PC-3 (cell line): ENCODE measurements around the gene PDCD10. TPM values are rescaled to one million over a fixed set of nuclear protein-coding genes. Genes with fewer than 3 reads are reported as not detected.

Experiments
- ATAC-seq: fragments of 200-7000 bp; cut with Tn5 transposase; 2 replicates; pipeline ENCODE4 v1.9.1; 2020; ENCODE audit warnings: mild to moderate bottlenecking, moderate library complexity
- BruUV-seq: library from RNA; stranded (reverse); fragments of 400-500 nt; replicated peaks from 2 replicates; lab custom pipeline; 2021; lab: Mats Ljungman, UMichigan
- CTCF ChIA-PET: fragments of 300-600 bp; sonication (Branson Sonifier 250); formaldehyde crosslinking; loops from one replicate; lab custom pipeline; 2022; ENCODE audit warnings: antibody characterized with exemption; lab: Charles Lee
- POLR2A ChIA-PET: fragments of 300-600 bp; sonication (Branson Sonifier 250); formaldehyde crosslinking; loops from one replicate; lab custom pipeline; 2022; ENCODE audit warnings: antibody characterized with exemption; ENCODE audit not compliant: unreplicated experiment; lab: Charles Lee
- DNase-seq: peaks from one replicate; pipeline ENCODE4 v3.0.0-alpha.2; 2015
- H2AFZ ChIP-seq: fragments of 300-600 bp; sonication (generic); 2 replicates; pipeline ENCODE4 v1.6.0; 2016; ENCODE audit warnings: antibody characterized with exemption, low read length
- H3F3A ChIP-seq: fragments of 300-600 bp; sonication (generic); one replicate; pipeline ENCODE4 v1.6.0; 2017; ENCODE audit warnings: antibody characterized with exemption, low read length, control low read depth, mild to moderate bottlenecking; ENCODE audit not compliant: unreplicated experiment
- H3K27ac ChIP-seq: fragments of 300-600 bp; sonication (generic); 2 replicates; pipeline ENCODE4 v1.5.1; 2016; ENCODE audit warnings: mild to moderate bottlenecking, low read length
- H3K27me3 ChIP-seq: fragments of 300-600 bp; sonication (generic); 2 replicates; pipeline ENCODE4 v1.6.1; 2016; ENCODE audit warnings: low read length, mixed read lengths
- H3K36me3 ChIP-seq: fragments of 300-600 bp; sonication (generic); 2 replicates; pipeline ENCODE4 v1.6.1; 2016; ENCODE audit warnings: low read depth, mixed run types, low read length, mixed read lengths
- H3K4me1 ChIP-seq: fragments of 300-600 bp; sonication (generic); 2 replicates; pipeline ENCODE4 v1.5.1; 2016; ENCODE audit warnings: low read length; ENCODE audit not compliant: insufficient read depth
- H3K4me2 ChIP-seq: fragments of 300-600 bp; sonication (generic); 2 replicates; pipeline ENCODE4 v1.6.0; 2016; ENCODE audit warnings: low read length
- H3K4me3 ChIP-seq: fragments of 300-600 bp; sonication (generic); 2 replicates; pipeline ENCODE4 v1.5.1; 2016; ENCODE audit warnings: mild to moderate bottlenecking, low read length, mixed read lengths
- H3K79me2 ChIP-seq: fragments of 300-600 bp; sonication (generic); 2 replicates; pipeline ENCODE4 v1.6.1; 2017; ENCODE audit warnings: low read length, mixed read lengths
- H3K9ac ChIP-seq: fragments of 300-600 bp; sonication (generic); 2 replicates; pipeline ENCODE4 v1.6.0; 2016; ENCODE audit warnings: mild to moderate bottlenecking, low read length
- H3K9me2 ChIP-seq: fragments of 300-600 bp; sonication (generic); replicated peaks from 2 replicates; pipeline ENCODE4 v1.6.1; 2016; ENCODE audit warnings: mixed run types, low read length, mixed read lengths
- H3K9me3 ChIP-seq: fragments of 300-600 bp; sonication (generic); 2 replicates; pipeline ENCODE4 v1.6.1; 2016; ENCODE audit warnings: low read length, mixed read lengths
- H4K20me1 ChIP-seq: fragments of 300-600 bp; sonication (generic); 2 replicates; pipeline ENCODE4 v1.6.1; 2016; ENCODE audit warnings: low read length, mixed read lengths
- EZH2 ChIP-seq: fragments of 300-600 bp; sonication (generic); IDR thresholded peaks from one replicate; pipeline ENCODE4 v1.6.1; 2017; ENCODE audit warnings: antibody characterized with exemption, mild to moderate bottlenecking, low read length; ENCODE audit not compliant: unreplicated experiment
- EZH2phosphoT487 ChIP-seq: fragments of 300-600 bp; sonication (generic); IDR thresholded peaks from 2 replicates; pipeline ENCODE4 v1.6.1; 2018; ENCODE audit warnings: mild to moderate bottlenecking, antibody characterized with exemption, low read length, borderline replicate concordance
- intact Hi-C: fragments of 100-400 bp; cut with micrococcal nuclease; formaldehyde crosslinking; loops from 2 replicates; pipeline ENCODE4 v1.9.0; 2023
- total RNA-seq: library from RNA; depleted of rRNA; stranded (reverse); fragments of >200 nt; gene quantifications from 2 replicates; pipeline ENCODE4 v1.2.3, GENCODE V29; 2014
- TF ChIP-seq, protein P1 (sequence below): fragments of 300-600 bp; sonication (generic); conservative IDR thresholded peaks from 2 replicates; pipeline ENCODE4 v1.5.1; 2017; ENCODE audit warnings: antibody characterized with exemption, low read depth, mild to moderate bottlenecking, low read length

Gene PDCD10
- total RNA-seq, 1 experiment from 2014 or later = 105 TPM

DNA sequence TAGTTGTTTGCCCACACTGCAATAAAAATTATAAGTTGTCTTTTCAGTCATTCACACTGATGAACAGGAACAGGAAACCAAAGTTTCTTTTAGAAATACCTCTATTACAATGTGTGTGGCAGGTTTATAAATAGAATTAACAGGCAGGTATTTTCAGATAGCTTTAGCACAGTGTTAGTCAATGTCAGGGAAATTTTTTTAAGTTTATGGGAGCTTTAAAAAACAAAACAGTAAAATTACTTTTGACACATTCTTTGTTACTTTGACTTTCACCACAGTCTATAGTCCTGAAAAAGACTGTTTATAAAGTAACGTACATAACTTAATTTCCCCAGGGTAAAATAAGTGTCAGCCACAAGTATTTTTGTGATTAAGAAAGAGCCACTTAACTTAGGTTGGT is 38.9 kb upstream of the PDCD10 start:
- H3K27ac ChIP-seq = no peak overlapping the region
- no peaks in the 10 kb centered on the region for H3K79me2 ChIP-seq
- no peaks in the 10 kb centered on the region for H3K4me1 ChIP-seq
- H3K4me3 ChIP-seq = no peak overlapping the region
- no peaks in the 10 kb centered on the region for H3K36me3 ChIP-seq
- TF ChIP-seq EZH2 (no peak), EZH2phosphoT487 (no peak)
- TF ChIP-seq, protein P1, sequence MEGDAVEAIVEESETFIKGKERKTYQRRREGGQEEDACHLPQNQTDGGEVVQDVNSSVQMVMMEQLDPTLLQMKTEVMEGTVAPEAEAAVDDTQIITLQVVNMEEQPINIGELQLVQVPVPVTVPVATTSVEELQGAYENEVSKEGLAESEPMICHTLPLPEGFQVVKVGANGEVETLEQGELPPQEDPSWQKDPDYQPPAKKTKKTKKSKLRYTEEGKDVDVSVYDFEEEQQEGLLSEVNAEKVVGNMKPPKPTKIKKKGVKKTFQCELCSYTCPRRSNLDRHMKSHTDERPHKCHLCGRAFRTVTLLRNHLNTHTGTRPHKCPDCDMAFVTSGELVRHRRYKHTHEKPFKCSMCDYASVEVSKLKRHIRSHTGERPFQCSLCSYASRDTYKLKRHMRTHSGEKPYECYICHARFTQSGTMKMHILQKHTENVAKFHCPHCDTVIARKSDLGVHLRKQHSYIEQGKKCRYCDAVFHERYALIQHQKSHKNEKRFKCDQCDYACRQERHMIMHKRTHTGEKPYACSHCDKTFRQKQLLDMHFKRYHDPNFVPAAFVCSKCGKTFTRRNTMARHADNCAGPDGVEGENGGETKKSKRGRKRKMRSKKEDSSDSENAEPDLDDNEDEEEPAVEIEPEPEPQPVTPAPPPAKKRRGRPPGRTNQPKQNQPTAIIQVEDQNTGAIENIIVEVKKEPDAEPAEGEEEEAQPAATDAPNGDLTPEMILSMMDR = no peak
- no peaks in the 10 kb centered on the region for H4K20me1 ChIP-seq
- DNase-seq = no peak
- POLR2A ChIA-PET = no interaction called here
- no peak overlapping the region for H3K9ac ChIP-seq
- H3K4me2 ChIP-seq = no peak overlapping the region
- no peaks in the 10 kb centered on the region for H3K9me2 ChIP-seq
- CTCF ChIA-PET = no interaction called here
- no TSS peak for BruUV-seq
- no peak for ATAC-seq
- H3F3A ChIP-seq = no peaks in the 10 kb centered on the region
- intact Hi-C loops = no loop called here
- no peaks in the 10 kb centered on the region; the same call in 1 of the 2 replicates for H3K9me3 ChIP-seq
- H3K27me3 ChIP-seq = no peaks in the 10 kb centered on the region
- no peak overlapping the region for H2AFZ ChIP-seq

DNA sequence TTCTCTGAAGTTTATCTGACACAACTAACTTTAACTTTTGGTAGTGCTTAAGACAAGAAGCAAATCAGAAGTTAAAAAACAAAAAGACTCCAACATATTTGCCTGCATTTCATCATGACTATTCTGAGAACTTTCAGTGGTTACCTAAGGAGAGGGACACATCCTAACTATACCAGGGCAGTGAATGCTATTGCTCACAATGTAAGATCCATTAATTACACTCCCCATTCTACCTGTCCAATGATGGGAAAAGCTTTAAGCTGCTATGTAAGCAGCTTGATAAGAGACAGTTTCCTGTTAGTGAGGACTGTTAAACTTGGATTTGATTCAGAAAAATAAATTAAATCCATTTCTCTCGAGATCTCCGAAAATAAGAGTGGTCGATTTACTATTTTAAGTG is 38.3 kb upstream of the PDCD10 start:
- H3K4me3 ChIP-seq = no peak overlapping the region
- no peak overlapping the region for H3K4me2 ChIP-seq
- TF ChIP-seq, protein P1 = no peak
- TF ChIP-seq EZH2 (no peak), EZH2phosphoT487 (no peak)
- H3K36me3 ChIP-seq = no peaks in the 10 kb centered on the region
- ChIA-PET CTCF (no interaction called here), POLR2A (no interaction called here)
- no peaks in the 10 kb centered on the region for H3F3A ChIP-seq
- no peaks in the 10 kb centered on the region for H3K79me2 ChIP-seq
- no peak overlapping the region for H3K27ac ChIP-seq
- H3K9ac ChIP-seq = no peak overlapping the region
- H2AFZ ChIP-seq = no peak overlapping the region
- BruUV-seq = no TSS peak
- H3K27me3 ChIP-seq = no peaks in the 10 kb centered on the region
- ATAC-seq = no peak
- no peaks in the 10 kb centered on the region for H3K9me3 ChIP-seq
- no peaks in the 10 kb centered on the region for H4K20me1 ChIP-seq
- no peaks in the 10 kb centered on the region for H3K4me1 ChIP-seq
- no peaks in the 10 kb centered on the region for H3K9me2 ChIP-seq
- intact Hi-C loops = no loop called here
- DNase-seq = no peak

DNA sequence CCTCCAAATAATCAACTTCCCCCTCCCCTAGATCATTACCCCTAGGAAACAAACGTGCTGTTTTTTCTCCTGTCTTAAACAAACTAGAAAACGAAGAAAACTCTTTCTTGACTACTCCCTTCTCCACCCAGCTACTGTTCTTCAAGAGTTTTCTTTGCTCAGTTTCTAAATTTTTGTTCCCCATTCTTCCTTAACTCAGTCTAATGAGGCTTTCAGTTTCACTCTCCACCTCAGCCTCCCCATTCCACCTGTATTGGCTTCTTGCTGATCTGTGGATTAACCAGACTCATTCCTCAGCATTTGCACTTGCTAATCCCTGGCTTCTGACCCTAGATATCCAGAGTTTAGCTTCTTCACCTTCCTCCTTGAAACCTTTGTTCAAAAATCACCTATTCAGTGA is 27.6 kb upstream of the PDCD10 start:
- Histone ChIP-seq H3K9ac (no peak overlapping the region), H3K9me3 (no peaks in the 10 kb centered on the region), H3K36me3 (no peaks in the 10 kb centered on the region), H3K4me1 (no peaks in the 10 kb centered on the region), H3K4me3 (no peak overlapping the region), H3F3A (no peaks in the 10 kb centered on the region), H3K79me2 (no peaks in the 10 kb centered on the region), H2AFZ (no peak overlapping the region), H3K27ac (no peak overlapping the region), H3K9me2 (no peaks in the 10 kb centered on the region), H3K4me2 (no peak overlapping the region), H3K27me3 (no peaks in the 10 kb centered on the region), H4K20me1 (no peaks in the 10 kb centered on the region)
- no TSS peak for BruUV-seq
- ChIA-PET POLR2A (no interaction called here), CTCF (no interaction called here)
- TF ChIP-seq EZH2phosphoT487 (no peak), EZH2 (no peak)
- TF ChIP-seq, protein P1 = no peak
- DNase-seq (no peak), ATAC-seq (no peak)
- intact Hi-C loops = no loop called here
